Muscle of arm (tissue), 12 donors: Measurements from ENCODE around the gene SERPINE1. TPM values are rescaled to one million over a fixed set of nuclear protein-coding genes. Genes with fewer than 3 reads are reported as not detected.

Experiments
- DNase-seq: peaks from one replicate; pipeline ENCODE4 v3.0.0-alpha.2; 2013
- polyA plus RNA-seq, 12 donors: library from polyadenylated mRNA; unstranded; fragments of 120-200 nt; gene quantifications; one replicate each; pipeline ENCODE4 v1.2.1, GENCODE V29; 2013; ENCODE audit not compliant: insufficient read length in 12 of 12

SERPINE1 gene
- polyA plus RNA-seq, 12 donors: 1.7 to 10.0 (median 3.0) TPM; not detected in 1

- DNase-seq: no peak
Observed at GRCh38 chr7:101169110-101169837, 42.4 kb downstream of the SERPINE1 start.

- DNase-seq: peak; percentile 54
Observed at GRCh38 chr7:101169838-101170551, 43.1 kb downstream of the SERPINE1 start.

GRCh38 chr7:101170617-101171441 is 43.9 kb downstream of the SERPINE1 start:
- DNase-seq: no peak

GRCh38 chr7:101171442-101171837 is 44.5 kb downstream of the SERPINE1 start:
- no peak for DNase-seq

- no peak for DNase-seq
Observed at GRCh38 chr7:101172005-101172853, 45.3 kb downstream of the SERPINE1 start.

- DNase-seq: no peak
Observed at GRCh38 chr7:101172854-101173751, 46.2 kb downstream of the SERPINE1 start.

- DNase-seq: no peak
Observed at GRCh38 chr7:101173752-101174244, 46.9 kb downstream of the SERPINE1 start.

GRCh38 chr7:101174322-101174854 is 47.5 kb downstream of the SERPINE1 start:
- DNase-seq: no peak

- DNase-seq: no peak
Observed at GRCh38 chr7:101175664-101176063, 48.8 kb downstream of the SERPINE1 start.

GRCh38 chr7:101177644-101178043 is 50.7 kb downstream of the SERPINE1 start:
- DNase-seq: no peak

- DNase-seq: no peak
Observed at GRCh38 chr7:101179117-101179516, 52.2 kb downstream of the SERPINE1 start.

- DNase-seq: no peak
Observed at GRCh38 chr7:101179713-101180112, 52.8 kb downstream of the SERPINE1 start.

GRCh38 chr7:101180130-101180755 is 53.3 kb downstream of the SERPINE1 start, which contains the start of gene NAT16:
Gene NAT16 (minus strand): TSS chr7:101180293. CDS start chr7:101174807, 5,486 bp downstream.
- DNase-seq: no peak

- DNase-seq: no peak
Observed at GRCh38 chr7:101185258-101185839, 58.4 kb downstream of the SERPINE1 start.

GRCh38 chr7:101186194-101186593 is 59.3 kb downstream of the SERPINE1 start:
- DNase-seq: no peak

GRCh38 chr7:101186844-101187428 is 60.0 kb downstream of the SERPINE1 start:
- no peak for DNase-seq
